ENCODE results near the gene PRKG1. TPM values are rescaled to one million over a fixed set of nuclear protein-coding genes. Genes with fewer than 3 reads are reported as not detected.

Gene PRKG1
- total RNA-seq, 4 donors from 2014 or later = 1.2 to 6.5 (median 2.7) TPM

- TF ChIP-seq POLR2A (IDR thresholded peaks at IDR 0.05) (no peak), POLR2AphosphoS5 (IDR thresholded peaks at IDR 0.05) (no peak), EP300 (IDR thresholded peaks at IDR 0.05) (no peak), CTCF (IDR thresholded peaks at IDR 0.05) (no peak)
- H3K36me3 ChIP-seq = no peaks in the 10 kb centered on the region
- H3K27ac ChIP-seq = no peak overlapping the region
- H3K27me3 ChIP-seq = no peaks in the 10 kb centered on the region
- H3K4me3 ChIP-seq = no peak overlapping the region
- H3K9me3 ChIP-seq = no peaks in the 10 kb centered on the region
- no peaks in the 10 kb centered on the region for H3K4me1 ChIP-seq
- DNase-seq (ENCODE audit: low spot score in 2 of 2) = no peak
Observed at GRCh38 chr10:51985336-51985735, 911.0 kb downstream of the PRKG1 start.

GRCh38 chr10:51986516-51986915 lies 912.2 kb downstream of the PRKG1 start:
- DNase-seq (ENCODE audit: low spot score in 2 of 2) = no peak
- Histone ChIP-seq H3K36me3 (no peaks in the 10 kb centered on the region), H3K27me3 (no peaks in the 10 kb centered on the region), H3K4me3 (no peak overlapping the region), H3K4me1 (no peaks in the 10 kb centered on the region), H3K27ac (no peak overlapping the region), H3K9me3 (no peaks in the 10 kb centered on the region)
- 59% methylated on average over 2 of the region's 2 CpGs for WGBS
- no peak for TF ChIP-seq POLR2A (IDR thresholded peaks at IDR 0.05)
- no peak for TF ChIP-seq EP300 (IDR thresholded peaks at IDR 0.05)
- no peak for TF ChIP-seq CTCF (IDR thresholded peaks at IDR 0.05)
- no peak for TF ChIP-seq POLR2AphosphoS5 (IDR thresholded peaks at IDR 0.05)

- DNase-seq (ENCODE audit: low spot score in 2 of 2) = no peak
- Histone ChIP-seq H3K36me3 (no peaks in the 10 kb centered on the region), H3K4me3 (no peak overlapping the region), H3K9me3 (no peaks in the 10 kb centered on the region), H3K27ac (no peak overlapping the region), H3K27me3 (no peaks in the 10 kb centered on the region), H3K4me1 (no peaks in the 10 kb centered on the region)
- TF ChIP-seq POLR2AphosphoS5 (IDR thresholded peaks at IDR 0.05) = no peak
- TF ChIP-seq EP300 (IDR thresholded peaks at IDR 0.05) = no peak
- no peak for TF ChIP-seq CTCF (IDR thresholded peaks at IDR 0.05)
- TF ChIP-seq POLR2A (IDR thresholded peaks at IDR 0.05) = no peak
- WGBS = 85% methylated on average over 1 of the region's 1 CpG
Observed at GRCh38 chr10:51993475-51993874, 919.2 kb downstream of the PRKG1 start.

- H3K36me3 ChIP-seq = no peaks in the 10 kb centered on the region
- TF ChIP-seq POLR2A (IDR thresholded peaks at IDR 0.05) = no peak
- no peak overlapping the region for H3K4me3 ChIP-seq
- 45% methylated on average over 5 of the region's 5 CpGs for WGBS
- no peaks in the 10 kb centered on the region for H3K4me1 ChIP-seq
- H3K27me3 ChIP-seq = no peaks in the 10 kb centered on the region
- no peaks in the 10 kb centered on the region for H3K9me3 ChIP-seq
- no peak for DNase-seq (ENCODE audit: low spot score in 2 of 2)
- no peak overlapping the region for H3K27ac ChIP-seq
Observed at GRCh38 chr10:51999096-51999495, 924.8 kb downstream of the PRKG1 start.

GRCh38 chr10:52004342-52004949 lies 930.2 kb downstream of the PRKG1 start:
- Histone ChIP-seq H3K27ac (no peak overlapping the region), H3K4me1 (no peaks in the 10 kb centered on the region), H3K9me3 (no peaks in the 10 kb centered on the region), H3K4me3 (no peak overlapping the region), H3K36me3 (no peaks in the 10 kb centered on the region), H3K27me3 (no peaks in the 10 kb centered on the region)
- WGBS = 38% methylated on average over 5 of the region's 5 CpGs
- TF ChIP-seq EP300 (IDR thresholded peaks at IDR 0.05) (no peak), POLR2AphosphoS5 (IDR thresholded peaks at IDR 0.05) (no peak), CTCF (IDR thresholded peaks at IDR 0.05) (peak in 1 of 2 donors; percentile 54)
- no peak for DNase-seq (ENCODE audit: low spot score in 2 of 2)

- H3K27ac ChIP-seq = no peak overlapping the region
- no peaks in the 10 kb centered on the region for H3K9me3 ChIP-seq
- H3K27me3 ChIP-seq = no peaks in the 10 kb centered on the region
- no peaks in the 10 kb centered on the region for H3K4me1 ChIP-seq
- TF ChIP-seq POLR2AphosphoS5 (IDR thresholded peaks at IDR 0.05) (no peak), CTCF (IDR thresholded peaks at IDR 0.05) (no peak), EP300 (IDR thresholded peaks at IDR 0.05) (no peak), POLR2A (IDR thresholded peaks at IDR 0.05) (no peak)
- no peak for DNase-seq (ENCODE audit: low spot score in 2 of 2)
- no peak overlapping the region for H3K4me3 ChIP-seq
- WGBS = 93% methylated on average over 2 of the region's 2 CpGs
- no peaks in the 10 kb centered on the region for H3K36me3 ChIP-seq
Observed at GRCh38 chr10:52007091-52007490, 932.8 kb downstream of the PRKG1 start.
